IgD-negative memory B cell (primary cell): ENCODE results near the gene CERS4. TPM values are rescaled to one million over a fixed set of nuclear protein-coding genes. Genes with fewer than 3 reads are reported as not detected.
A peak's percentile ranks its signal among the peaks of the same experiment; 100 is the strongest.
"Not testable (repeated sequence)": the region's sequence is repeated elsewhere in the genome, so short reads cannot be mapped to it uniquely, and the experiment has no call there.

Experiments
- H3K27ac Mint-ChIP-seq, 3 donors: one replicate each; pipeline ENCODE4 v1.8.0; 2020 to 2022; ENCODE audit warnings: mild to moderate bottlenecking in 3 of 3, mixed read lengths in 3 of 3, moderate library complexity in 1 of 3
- H3K27me3 Mint-ChIP-seq: one replicate; pipeline ENCODE4 v1.8.0; 2021; ENCODE audit warnings: mixed read lengths
- H3K36me3 Mint-ChIP-seq: one replicate; pipeline ENCODE4 v1.8.0; 2020; ENCODE audit warnings: mild to moderate bottlenecking, mixed read lengths
- H3K4me1 Mint-ChIP-seq, 3 donors: one replicate each; pipeline ENCODE4 v1.8.0; 2020 to 2022; ENCODE audit warnings: mixed read lengths in 3 of 3, mild to moderate bottlenecking in 1 of 3
- H3K4me3 Mint-ChIP-seq, 4 donors: one replicate each; pipeline ENCODE4 v1.8.0; 2020 to 2022; ENCODE audit warnings: mild to moderate bottlenecking in 4 of 4, mixed read lengths in 4 of 4, moderate library complexity in 3 of 4
- H3K9me3 Mint-ChIP-seq, 3 donors: one replicate each; pipeline ENCODE4 v1.8.0; 2020 to 2021; ENCODE audit warnings: mixed read lengths in 3 of 3, mild to moderate bottlenecking in 1 of 3
- polyA plus RNA-seq: library from polyadenylated mRNA; unstranded; fragments of 300-500 nt; fragmentation: Illumina TruSeq; gene quantifications from one replicate; pipeline ENCODE4 v1.2.3, GENCODE V29; 2021

The CERS4 gene
- polyA plus RNA-seq, 1 donor from 2014 or later: 38.0 TPM

DNA sequence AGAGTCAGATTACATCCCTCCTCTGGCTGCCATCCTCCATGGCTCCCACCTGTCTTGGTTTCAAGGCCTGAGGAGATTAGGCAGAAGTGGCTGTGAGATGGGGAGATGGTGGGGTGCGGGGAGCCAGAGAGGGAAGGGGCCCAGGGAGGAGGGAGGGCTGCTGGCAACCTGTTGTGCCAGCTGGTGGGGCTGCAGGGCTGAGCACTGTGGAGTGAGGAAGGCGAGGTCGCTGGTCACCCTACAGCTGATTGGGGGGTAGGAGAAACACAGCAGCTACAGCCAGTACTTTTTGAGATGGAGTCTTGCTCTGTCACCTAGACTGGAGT lies 50.7 kb downstream of the CERS4 start:
- Mint-ChIP-seq H3K27me3 (no peaks in the 10 kb centered on the region), H3K27ac (peak overlapping the region in 1 of 3 donors; percentile 56), H3K36me3 (peaks cover 4% of the 10 kb centered on the region), H3K9me3 (no peaks in the 10 kb centered on the region), H3K4me3 (peak overlapping the region in 1 of 4 donors; percentile 70), H3K4me1 (no peaks in the 10 kb centered on the region)

DNA sequence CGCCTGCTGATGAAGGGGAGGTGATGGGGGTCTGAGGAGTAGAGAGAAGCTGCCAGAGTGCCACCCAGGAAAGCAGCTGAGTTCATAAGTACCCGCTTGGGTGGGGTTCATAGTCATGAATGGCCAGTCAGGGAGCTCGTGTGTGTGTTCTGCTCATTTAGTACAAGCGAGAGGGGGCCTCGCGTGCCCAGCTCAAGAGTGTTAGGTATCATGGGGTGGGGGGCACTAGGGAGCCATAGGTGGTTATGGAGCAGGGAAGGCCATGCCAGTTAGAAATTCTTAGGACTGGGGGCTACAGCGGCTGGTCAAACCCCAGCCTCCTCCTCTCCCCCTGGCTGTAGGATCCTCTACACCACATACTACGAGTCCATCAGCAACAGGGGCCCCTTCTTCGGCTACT lies 52.2 kb downstream of the CERS4 start:
- Mint-ChIP-seq H3K4me1 (no peaks in the 10 kb centered on the region), H3K27ac (no peak overlapping the region), H3K36me3 (peaks cover 4% of the 10 kb centered on the region), H3K9me3 (no peaks in the 10 kb centered on the region), H3K4me3 (no peak overlapping the region), H3K27me3 (no peaks in the 10 kb centered on the region)

DNA sequence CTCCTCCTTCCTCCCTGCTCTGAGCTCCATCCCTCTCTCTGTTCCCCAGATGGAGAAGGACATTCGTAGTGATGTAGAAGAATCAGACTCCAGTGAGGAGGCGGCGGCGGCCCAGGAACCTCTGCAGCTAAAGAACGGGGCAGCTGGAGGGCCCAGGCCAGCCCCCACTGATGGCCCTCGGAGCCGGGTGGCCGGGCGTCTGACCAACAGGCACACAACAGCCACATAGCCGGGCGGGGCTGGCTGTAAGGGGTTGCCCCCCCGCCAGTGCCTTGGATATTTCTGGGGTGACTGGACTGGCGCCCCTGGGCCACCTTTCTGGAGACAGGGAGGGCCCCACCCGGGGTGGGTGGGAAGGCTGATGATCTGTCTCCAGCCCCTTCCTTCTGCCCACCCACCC lies 52.7 kb downstream of the CERS4 start:
- H3K27ac Mint-ChIP-seq: no peak overlapping the region
- no peak overlapping the region for H3K4me3 Mint-ChIP-seq
- no peaks in the 10 kb centered on the region for H3K9me3 Mint-ChIP-seq
- H3K36me3 Mint-ChIP-seq: peaks cover 4% of the 10 kb centered on the region
- H3K27me3 Mint-ChIP-seq: no peaks in the 10 kb centered on the region
- H3K4me1 Mint-ChIP-seq: no peaks in the 10 kb centered on the region

DNA sequence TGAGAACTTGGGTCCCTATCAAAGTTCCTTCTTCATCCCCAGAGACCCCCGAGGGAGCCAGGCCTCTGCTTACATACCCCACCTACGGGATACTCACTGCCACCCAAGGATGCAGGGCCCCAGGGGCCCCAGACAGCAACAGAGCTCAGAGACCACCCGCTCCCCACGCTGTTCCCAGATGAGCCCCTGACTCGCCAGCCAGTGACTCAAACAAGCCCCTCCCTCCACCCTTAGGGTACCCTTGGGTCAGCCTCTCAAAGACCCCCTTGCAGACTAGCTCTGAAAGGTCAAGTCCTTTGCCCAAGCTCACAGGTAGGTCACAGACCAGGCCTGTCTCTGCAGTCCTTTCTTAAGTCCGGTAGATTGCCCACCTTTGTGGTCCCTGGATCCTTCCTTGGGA lies 53.3 kb downstream of the CERS4 start:
- H3K4me1 Mint-ChIP-seq: peaks cover 0 to 1% (median 0%) of the 10 kb centered on the region in 3 donors
- no peaks in the 10 kb centered on the region for H3K9me3 Mint-ChIP-seq
- H3K27me3 Mint-ChIP-seq: no peaks in the 10 kb centered on the region
- H3K27ac Mint-ChIP-seq: no peak overlapping the region
- H3K4me3 Mint-ChIP-seq: no peak overlapping the region
- H3K36me3 Mint-ChIP-seq: peaks cover 4% of the 10 kb centered on the region

DNA sequence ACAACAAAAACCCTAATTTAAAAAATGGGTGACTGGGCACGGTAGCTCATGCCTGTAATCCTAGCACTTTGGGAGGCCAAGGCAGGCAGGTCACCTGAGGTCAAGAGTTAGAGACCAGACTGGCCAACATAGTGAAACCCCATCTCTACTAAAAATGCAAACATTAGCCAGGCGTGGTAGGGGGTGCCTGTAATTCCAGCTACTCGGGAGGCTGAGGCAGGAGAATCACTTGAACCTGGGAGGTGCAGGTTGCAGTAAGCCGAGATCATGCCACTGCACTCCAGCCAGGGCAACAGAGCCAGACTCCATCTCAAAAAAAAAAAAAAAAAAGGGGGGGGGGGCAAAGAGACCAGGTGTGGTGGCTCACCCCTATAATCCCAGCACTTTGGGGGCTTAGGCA lies 55.1 kb downstream of the CERS4 start:
- H3K27me3 Mint-ChIP-seq, H3K36me3 Mint-ChIP-seq, H3K4me3 Mint-ChIP-seq, H3K4me1 Mint-ChIP-seq, H3K9me3 Mint-ChIP-seq: not testable (repeated sequence)
- peak overlapping the region in 2 of 3 donors; percentile 46 to 76 for H3K27ac Mint-ChIP-seq

DNA sequence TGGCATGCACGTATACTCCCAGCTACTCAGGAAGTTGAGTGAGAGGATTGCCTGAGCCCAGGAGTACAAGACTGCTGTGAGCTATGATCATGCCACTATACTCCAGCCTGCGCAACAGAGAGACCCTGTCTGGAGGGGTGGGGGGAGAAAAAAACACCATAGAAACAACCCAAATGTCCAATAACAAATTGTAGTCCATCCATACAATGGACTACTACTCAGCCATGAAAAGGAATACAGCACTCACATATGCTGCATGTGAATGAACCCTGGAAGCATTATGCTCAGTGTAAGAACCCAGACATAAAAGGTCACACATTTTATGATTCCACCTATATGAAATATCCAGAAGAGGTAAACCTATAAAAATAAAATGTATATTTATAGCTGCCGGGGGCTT lies 56.7 kb downstream of the CERS4 start:
- peak overlapping the region in 3 of 4 donors; percentile 19 to 75 (median 46) for H3K4me3 Mint-ChIP-seq
- no peaks in the 10 kb centered on the region for H3K27me3 Mint-ChIP-seq
- H3K4me1 Mint-ChIP-seq: peaks cover 11 to 16% (median 14%) of the 10 kb centered on the region in 3 donors
- H3K9me3 Mint-ChIP-seq: no peaks in the 10 kb centered on the region
- peak overlapping the region in 2 of 3 donors; percentile 67 to 68 for H3K27ac Mint-ChIP-seq
- H3K36me3 Mint-ChIP-seq: peaks cover 4% of the 10 kb centered on the region

DNA sequence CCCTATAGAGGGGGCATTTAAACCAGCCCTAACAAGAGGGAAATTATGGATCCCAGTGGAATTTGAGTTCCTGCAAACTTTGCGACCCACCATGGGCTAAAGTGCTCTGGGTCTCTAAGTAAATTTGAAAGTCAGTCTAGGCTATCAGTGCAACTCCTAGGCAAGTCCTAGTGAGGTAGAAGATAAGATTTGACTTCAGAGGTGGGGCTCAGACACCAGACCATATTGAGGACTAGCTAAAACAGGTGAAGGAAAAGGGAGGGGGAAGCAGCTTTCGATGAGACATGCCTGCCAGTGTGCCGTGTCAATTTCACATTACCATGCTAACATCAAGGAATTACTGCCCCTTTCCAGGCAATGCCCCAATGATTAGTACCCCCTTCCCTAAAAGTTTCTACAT lies 60.6 kb downstream of the CERS4 start:
- Mint-ChIP-seq H3K36me3 (no peaks in the 10 kb centered on the region), H3K27me3 (no peaks in the 10 kb centered on the region), H3K4me1 (peaks cover 11 to 16% (median 14%) of the 10 kb centered on the region in 3 donors), H3K9me3 (no peaks in the 10 kb centered on the region), H3K4me3 (peak overlapping the region; percentile 68 to 94 (median 91)), H3K27ac (peak overlapping the region; percentile 86 to 99 (median 97))

DNA sequence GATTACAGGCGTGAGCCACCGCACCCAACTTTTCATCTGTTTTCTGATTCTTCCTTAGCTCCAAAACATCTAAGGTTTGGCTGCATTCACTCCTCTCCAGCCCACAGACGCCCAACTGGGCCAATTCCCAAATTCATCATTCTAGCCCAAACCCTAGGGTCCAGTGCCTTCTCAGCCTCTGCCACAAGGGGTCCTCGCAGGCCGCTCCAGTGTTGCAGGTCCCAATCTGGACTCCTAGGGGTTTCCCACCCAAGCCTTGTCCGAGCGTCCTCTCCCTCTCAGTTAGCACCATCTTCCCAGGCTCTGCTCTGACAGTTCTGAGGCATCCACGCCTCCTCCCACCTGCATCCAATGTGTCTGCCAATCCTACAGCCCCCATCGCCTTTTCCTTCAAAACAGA lies 67.3 kb downstream of the CERS4 start:
- H3K9me3 Mint-ChIP-seq, H3K27me3 Mint-ChIP-seq, H3K4me1 Mint-ChIP-seq, H3K27ac Mint-ChIP-seq, H3K4me3 Mint-ChIP-seq, H3K36me3 Mint-ChIP-seq: not testable (repeated sequence)

DNA sequence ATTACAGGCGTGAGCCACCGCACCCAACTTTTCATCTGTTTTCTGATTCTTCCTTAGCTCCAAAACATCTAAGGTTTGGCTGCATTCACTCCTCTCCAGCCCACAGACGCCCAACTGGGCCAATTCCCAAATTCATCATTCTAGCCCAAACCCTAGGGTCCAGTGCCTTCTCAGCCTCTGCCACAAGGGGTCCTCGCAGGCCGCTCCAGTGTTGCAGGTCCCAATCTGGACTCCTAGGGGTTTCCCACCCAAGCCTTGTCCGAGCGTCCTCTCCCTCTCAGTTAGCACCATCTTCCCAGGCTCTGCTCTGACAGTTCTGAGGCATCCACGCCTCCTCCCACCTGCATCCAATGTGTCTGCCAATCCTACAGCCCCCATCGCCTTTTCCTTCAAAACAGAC lies 82.2 kb downstream of the CERS4 start:
- H3K36me3 Mint-ChIP-seq, H3K9me3 Mint-ChIP-seq, H3K27me3 Mint-ChIP-seq, H3K27ac Mint-ChIP-seq, H3K4me1 Mint-ChIP-seq, H3K4me3 Mint-ChIP-seq: not testable (repeated sequence)

DNA sequence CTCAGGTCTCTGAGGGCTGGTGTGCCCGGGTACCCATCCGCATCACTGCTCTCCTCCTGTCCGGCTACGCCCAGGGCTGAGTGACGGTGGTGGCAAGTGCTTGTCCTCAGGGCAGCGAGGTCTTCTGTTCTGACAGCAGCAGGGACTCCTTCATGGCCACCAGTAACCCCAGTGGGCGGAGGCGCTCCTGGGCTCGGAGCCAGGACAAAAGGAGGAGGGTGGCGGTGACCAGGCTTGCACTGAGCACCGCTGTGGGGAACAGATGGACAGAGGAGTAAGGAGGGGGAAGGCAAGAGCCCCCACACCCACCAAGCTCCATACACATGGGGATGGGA lies 93.2 kb downstream of the CERS4 start:
- Mint-ChIP-seq H3K4me1 (peaks cover 2 to 10% (median 9%) of the 10 kb centered on the region in 3 donors), H3K9me3 (no peaks in the 10 kb centered on the region)

DNA sequence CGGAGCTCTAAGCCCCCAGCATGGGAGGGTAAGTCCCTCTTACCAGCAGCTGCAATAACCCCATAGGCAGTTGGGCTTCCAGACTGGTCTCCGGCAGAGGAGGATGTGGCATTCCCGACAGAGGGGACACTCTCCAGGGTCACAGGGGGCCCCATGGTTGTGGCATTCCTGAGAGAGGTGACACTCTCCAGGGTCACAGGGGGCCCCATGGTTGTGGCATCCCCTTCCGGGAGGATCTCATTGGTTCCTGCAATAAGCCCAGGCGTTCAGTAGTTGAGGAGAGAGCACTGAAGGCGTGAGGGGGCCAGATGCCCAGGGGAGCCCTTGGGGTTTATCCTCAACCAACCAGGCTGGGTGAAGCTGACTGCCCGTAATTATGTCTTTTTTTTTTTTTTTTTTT lies 93.6 kb downstream of the CERS4 start:
- peaks cover 6 to 14% (median 12%) of the 10 kb centered on the region in 3 donors for H3K4me1 Mint-ChIP-seq
- H3K27me3 Mint-ChIP-seq: no peaks in the 10 kb centered on the region
- H3K4me3 Mint-ChIP-seq: no peak overlapping the region
- H3K36me3 Mint-ChIP-seq: peaks cover 2% of the 10 kb centered on the region
- no peaks in the 10 kb centered on the region for H3K9me3 Mint-ChIP-seq
- no peak overlapping the region for H3K27ac Mint-ChIP-seq

More for the DNA sequence above, 93.2 kb downstream of the CERS4 start:
- Mint-ChIP-seq H3K36me3 (peaks cover 2% of the 10 kb centered on the region), H3K27me3 (no peaks in the 10 kb centered on the region), H3K4me3 (no peak overlapping the region), H3K27ac (no peak overlapping the region)

DNA sequence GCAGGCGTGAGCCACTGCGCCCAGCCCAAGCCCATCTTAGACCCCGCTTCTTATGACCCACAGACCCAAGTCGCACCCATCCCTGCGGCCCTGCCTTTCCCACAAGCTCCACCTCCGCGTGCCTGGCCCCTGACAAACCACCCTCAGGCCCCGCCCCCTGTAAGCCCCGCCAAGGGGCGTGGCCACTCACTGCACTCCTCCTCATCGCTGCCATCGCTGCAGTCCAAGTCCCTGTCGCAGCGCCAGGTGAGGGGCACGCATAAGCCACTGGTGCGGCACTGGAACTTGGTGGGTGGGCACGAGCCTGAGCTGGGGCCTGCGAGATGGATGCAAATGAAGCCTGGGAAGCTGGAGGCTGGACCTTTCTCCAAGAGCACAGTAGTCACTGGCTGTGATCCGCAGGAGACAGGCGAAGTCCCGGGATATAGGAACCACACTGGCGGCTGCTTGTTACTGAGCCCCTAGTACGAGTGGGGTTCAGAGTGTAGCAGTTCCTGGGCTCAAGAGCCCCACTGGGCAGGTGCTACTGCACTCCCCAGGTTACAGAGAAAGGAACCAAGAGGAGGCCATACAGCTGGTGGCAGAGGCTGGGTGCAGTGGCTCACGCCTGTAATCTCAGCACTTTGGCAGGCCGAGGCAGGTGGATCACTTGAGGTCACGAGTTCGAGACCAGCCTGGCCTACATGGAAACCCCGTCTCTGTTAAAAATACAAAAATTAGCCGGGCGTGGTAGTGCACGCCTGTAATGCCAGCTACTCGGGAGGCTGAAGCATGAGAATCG lies 95.9 kb downstream of the CERS4 start:
- Mint-ChIP-seq H3K9me3 (no peaks in the 10 kb centered on the region), H3K4me3 (peak overlapping the region in 1 of 4 donors; percentile 91), H3K27me3 (no peaks in the 10 kb centered on the region), H3K4me1 (peaks cover 15 to 24% (median 18%) of the 10 kb centered on the region in 3 donors), H3K27ac (no peak overlapping the region), H3K36me3 (peaks cover 2% of the 10 kb centered on the region)

DNA sequence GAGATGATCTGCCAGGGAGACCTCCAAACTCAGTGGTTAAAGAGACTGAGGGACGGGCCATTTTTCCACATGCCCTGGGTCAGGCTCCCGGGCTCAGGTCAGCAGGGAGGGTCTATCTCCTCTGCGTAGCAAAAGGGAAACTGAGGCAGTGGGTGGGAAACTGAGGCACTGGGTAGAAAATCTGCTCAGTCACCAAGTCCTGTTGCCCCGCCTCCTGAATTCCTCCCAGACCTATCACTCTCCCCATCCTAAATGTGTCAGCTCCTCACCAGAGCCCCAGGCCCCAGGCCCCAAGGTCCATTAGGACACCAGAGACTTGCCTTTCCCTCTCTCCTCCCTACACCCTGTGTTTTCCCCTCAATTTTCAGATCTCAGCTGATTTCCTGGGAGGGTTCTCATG lies 96.6 kb downstream of the CERS4 start:
- Mint-ChIP-seq H3K36me3 (peaks cover 2% of the 10 kb centered on the region), H3K4me1 (peaks cover 15 to 24% (median 18%) of the 10 kb centered on the region in 3 donors), H3K27ac (peak overlapping the region in 2 of 3 donors; percentile 57 to 85), H3K9me3 (no peaks in the 10 kb centered on the region), H3K27me3 (no peaks in the 10 kb centered on the region), H3K4me3 (peak overlapping the region in 2 of 4 donors; percentile 30 to 91)

DNA sequence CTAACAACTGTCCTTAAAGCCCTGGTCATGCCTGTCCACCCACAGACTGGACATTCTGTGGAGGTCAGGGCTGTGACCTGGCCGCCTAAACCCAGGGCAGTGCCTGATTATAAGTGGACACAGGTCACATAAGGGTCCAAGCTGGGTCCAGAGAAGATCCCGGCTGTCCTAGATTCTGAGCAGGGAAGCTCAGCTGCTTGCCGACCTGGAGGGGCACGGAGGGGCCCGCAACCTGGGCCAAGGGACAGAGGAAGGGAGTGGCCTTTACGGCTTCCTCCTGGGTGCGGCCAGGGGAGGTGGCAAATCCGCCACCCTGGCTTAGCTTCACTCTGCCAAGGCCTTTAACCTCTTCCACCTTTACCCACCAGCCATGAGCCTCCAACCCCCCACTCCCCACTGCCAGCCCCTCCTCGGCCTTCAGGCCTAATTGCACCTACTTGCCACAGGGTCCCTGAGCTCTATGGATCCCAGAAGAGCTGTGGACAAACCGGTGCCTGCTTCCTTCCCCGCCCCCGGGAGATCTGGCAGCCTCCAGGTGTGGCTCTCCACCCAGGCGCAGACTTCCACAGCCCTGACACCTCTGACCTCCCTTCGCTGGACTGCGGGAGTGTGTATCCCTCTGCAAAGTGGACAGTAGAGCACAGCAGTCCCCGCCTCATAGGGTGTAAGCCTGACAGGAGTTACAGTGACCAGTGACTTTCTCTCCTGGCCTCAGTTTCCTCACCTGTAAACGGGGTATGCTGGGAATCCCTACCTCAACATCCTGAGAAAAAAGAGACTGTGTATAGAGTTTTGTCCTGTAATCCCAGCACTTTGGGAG lies 97.3 kb downstream of the CERS4 start:
- H3K36me3 Mint-ChIP-seq: peaks cover 2% of the 10 kb centered on the region
- H3K27me3 Mint-ChIP-seq: no peaks in the 10 kb centered on the region
- no peaks in the 10 kb centered on the region for H3K9me3 Mint-ChIP-seq
- peak overlapping the region; percentile 57 to 89 (median 85) for H3K27ac Mint-ChIP-seq
- peaks cover 15 to 24% (median 18%) of the 10 kb centered on the region in 3 donors for H3K4me1 Mint-ChIP-seq
- H3K4me3 Mint-ChIP-seq: peak overlapping the region; percentile 86 to 98 (median 92)

DNA sequence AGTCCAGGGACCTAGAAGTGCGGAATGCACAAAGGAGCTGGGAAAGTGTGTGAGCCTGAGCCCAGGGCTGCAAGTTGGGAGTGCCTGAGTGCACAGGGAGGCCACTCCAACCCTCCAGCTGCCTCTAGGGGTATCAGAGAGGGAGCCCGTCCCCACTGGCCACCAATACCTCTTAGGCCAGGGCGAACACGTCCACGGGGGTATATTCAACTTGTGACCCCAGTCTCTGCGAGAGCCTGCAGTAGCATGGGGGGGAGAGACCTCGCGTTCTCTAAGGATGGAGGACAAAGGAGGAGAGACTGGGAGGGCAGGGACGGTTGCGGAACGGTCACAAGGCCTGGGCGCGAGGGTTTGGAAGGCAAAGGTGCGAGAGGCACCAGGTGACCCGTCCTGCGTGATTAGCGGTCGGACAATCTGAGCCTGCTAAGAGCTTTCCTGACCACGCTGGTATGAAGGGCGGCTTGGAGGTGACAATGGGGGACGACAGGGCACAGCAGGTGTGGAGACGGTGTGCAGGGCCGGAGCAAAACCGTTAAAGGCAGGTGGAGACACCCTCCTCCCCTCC lies 98.3 kb downstream of the CERS4 start:
- H3K4me3 Mint-ChIP-seq: peak overlapping the region; percentile 86 to 98 (median 92)
- H3K4me1 Mint-ChIP-seq: peaks cover 15 to 24% (median 18%) of the 10 kb centered on the region in 3 donors
- H3K27ac Mint-ChIP-seq: peak overlapping the region in 2 of 3 donors; percentile 89
- no peaks in the 10 kb centered on the region for H3K27me3 Mint-ChIP-seq
- H3K36me3 Mint-ChIP-seq: no peaks in the 10 kb centered on the region
- no peaks in the 10 kb centered on the region for H3K9me3 Mint-ChIP-seq
